Germinal center (tissue), 1 donor: ENCODE data around the gene CDK4.
A peak's percentile ranks its signal among the peaks of the same experiment; 100 is the strongest.

Source experiments
- DNase-seq: peaks from one replicate; pipeline ENCODE4 v3.0.0; 2012; ENCODE audit warnings: mixed read lengths, low spot score

The CDK4 gene

DNA sequence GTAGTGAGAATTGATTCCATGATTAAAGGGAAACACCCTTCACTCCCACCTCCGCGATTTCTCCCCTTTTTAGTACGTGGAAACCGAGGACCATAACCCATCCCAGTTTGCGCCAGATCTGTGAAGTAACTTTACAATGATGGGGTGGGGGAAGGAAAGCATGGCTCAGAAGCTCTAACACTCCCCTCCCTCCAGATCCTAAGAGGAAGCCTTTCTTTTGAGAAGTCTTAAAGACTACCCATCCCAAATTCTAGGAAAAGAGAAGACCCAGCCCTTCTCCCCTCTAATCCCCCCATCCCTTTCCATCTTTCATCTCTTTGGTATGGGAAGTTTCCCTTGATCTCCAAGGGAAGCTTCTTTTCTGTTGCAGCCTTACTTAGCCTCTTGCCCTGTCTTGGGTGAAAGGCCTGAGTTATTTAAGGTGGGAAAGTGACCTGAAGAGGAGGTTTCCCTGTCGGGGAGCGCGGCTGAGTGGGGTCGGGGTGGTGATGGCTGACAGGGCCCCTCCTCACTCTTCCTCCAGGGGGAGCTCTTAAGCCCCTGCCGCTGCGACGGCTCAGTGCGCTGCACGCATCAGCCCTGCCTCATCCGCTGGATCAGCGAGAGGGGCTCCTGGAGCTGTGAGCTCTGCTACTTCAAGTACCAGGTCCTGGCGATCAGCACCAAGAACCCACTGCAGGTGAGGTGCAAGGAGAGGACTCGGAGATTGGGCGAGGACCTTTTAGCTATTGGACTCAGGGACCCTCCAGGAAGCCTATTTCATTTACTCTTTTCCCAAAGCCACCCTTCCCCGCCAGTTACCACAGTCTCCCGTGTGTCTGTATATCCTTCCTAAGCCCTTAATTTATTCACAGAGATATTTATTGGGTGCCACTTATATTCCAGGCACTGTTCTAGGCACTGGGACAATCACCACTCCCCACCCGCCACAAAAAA is 4.6 kb upstream of the CDK4 start:
- DNase-seq, result peak; percentile 86

- peak; percentile 68 for DNase-seq
These were observed 3.6 kb upstream of the CDK4 start for GRCh38 chr12:57755454-57756372.

GRCh38 chr12:57755194-57755453 is 3.0 kb upstream of the CDK4 start:
- DNase-seq, result no peak

- peak; percentile 84 for DNase-seq
These were observed 2.5 kb upstream of the CDK4 start, which contains the start of gene MARCHF9 for GRCh38 chr12:57754411-57755193. MARCHF9 (plus strand) TSS chr12:57755103; CDS start chr12:57755529, 426 bp downstream.

DNA sequence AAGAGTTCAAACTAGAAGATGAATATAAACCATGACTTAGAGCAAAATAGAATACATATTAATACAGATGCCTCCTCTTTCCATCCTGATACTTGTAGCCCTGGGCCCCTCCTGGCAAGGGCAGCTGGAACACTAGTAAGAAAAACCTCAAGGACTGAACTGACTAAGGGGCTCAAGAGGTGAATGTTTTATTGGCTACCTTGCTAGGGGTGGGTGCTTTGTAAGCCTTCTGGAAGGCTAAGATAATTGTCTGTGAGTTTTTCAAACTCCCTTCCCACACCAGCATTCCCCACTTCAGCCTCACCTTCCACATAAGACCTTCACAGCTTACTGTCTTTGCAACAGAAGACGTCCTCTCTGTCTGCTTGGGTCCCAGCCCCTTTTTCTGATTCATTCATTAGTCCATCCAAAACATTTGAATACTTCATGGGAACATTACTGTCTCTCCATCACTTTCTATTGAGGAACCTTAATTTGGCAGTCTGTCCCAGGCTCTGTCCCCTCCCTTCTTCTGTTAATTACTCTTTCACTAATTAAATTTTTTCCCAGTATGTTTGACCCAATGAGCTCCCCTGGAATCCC is 1.7 kb upstream of the CDK4 start:
- DNase-seq, result no peak

DNA sequence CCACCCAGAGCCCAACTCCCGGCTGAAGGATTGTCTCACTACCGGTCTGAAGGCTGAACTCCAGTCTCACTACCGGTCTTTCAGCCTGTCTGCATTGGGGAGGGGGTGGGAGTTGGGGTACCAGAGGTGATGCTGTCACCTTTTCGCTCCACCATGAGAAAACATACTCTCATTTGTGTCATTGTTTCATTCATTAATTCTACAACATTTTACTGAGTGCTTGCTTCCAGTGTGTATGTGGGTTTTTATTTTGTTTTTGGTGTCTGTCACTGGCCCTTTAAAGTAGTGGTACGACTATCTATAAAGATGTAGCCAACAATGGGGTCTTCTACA is 524 bp upstream of the CDK4 start:
- no peak for DNase-seq

DNA sequence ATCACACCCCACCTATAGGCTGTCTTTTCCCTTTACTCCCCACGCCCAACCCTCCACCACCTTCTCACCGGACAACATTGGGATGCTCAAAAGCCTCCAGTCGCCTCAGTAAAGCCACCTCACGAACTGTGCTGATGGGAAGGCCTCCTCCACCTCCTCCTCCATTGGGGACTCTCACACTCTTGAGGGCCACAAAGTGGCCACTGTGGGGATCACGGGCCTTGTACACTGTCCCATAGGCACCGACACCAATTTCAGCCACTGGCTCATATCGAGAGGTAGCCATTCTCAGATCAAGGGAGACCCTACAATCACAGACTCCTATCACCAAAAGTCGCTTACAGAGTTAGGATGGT is 700 bp downstream of the CDK4 start:
- no peak for DNase-seq

DNA sequence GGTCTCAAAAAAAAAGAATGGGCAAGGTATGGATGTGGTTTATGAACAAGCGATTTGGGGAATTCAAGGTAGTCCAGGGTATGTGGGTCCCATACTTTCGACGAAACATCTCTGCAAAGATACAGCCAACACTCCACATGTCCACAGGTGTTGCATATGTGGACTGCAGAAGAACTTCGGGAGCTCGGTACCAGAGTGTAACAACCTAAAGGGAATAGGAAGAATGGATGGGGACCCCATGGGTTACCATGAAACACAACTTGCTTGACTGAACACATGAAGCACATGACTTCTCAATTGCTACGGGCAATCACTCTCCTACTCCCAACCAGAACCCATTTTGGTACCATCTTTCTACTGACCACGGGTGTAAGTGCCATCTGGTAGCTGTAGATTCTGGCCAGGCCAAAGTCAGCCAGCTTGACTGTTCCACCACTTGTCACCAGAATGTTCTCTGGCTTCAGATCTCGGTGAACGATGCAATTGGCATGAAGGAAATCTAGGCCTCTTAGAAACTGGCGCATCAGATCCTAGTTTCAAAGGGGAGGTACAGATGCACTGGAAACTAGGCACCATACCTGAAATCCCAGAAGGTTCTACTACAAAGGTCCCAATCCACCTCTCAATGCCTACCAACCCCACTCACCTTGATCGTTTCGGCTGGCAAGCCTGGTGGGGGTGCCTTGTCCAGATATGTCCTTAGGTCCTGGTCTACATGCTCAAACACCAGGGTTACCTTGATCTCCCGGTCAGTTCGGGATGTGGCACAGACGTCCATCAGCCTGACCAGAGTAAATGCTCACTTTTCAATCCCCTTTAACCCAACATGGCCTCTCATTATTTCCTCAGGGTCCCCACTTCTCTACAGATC is 1.3 kb downstream of the CDK4 start:
- no peak for DNase-seq

DNA sequence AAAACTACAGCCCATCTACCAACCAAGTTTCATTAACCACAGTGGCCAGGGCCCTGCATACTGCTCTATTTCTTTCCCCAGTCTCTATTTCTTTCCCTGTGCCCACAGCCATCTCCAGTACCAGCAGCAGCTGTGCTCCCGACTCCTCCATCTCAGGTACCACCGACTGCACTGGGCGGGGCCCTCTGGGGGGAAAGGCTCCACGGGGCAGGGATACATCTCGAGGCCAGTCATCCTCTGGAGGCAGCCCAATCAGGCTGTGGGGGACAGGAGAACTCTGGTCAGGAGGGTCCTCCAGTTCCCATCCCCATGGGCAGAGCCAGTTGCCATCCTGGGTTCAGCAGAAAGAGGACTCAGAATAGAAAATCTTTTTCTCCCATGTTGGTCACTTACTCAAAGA is 3.0 kb downstream of the CDK4 start:
- DNase-seq, result no peak

GRCh38 chr12:57746025-57746424 is 6.1 kb downstream of the CDK4 start:
- no peak for DNase-seq

- DNase-seq, result no peak
These were observed 6.6 kb downstream of the CDK4 start for GRCh38 chr12:57745485-57745881.

DNA sequence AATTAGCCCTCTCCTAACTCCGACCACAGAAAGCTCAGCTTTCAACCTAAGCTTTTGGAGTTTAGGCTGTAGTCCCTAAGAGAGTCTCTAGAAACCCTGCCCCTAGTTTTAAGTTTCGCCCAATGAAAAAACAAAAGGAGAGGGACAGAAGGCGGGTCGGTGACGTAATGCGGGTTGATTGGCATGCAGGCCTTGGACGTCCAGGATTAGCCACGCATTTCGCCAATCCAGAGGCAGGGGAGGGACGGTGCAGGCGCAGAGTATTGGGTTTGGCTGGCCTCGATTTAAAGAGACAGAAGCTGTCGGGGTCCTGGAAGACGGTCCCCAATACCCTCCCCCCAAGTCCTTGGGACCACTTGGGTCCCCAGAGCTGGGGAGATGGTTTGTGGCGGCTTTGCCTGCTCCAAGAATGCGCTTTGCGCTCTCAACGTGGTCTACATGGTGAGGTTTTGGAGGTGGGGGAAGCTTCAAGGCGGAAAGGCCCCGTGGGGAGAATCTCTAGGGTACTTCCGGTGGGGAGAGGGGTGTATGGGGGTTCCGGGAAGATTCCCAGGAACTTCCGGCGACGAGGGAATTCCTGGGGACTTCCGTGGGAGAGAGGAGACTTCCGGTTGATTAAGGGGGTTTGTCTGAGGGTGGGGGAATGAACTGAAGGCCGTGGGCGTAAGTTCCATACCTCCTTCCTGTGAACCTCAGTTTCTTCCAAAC is 7.2 kb downstream of the CDK4 start, which contains the start of gene TSPAN31:
Gene TSPAN31, plus strand, starts transcription at position 263 of the 708 bp plus-strand sequence. Its CDS starts 116 bp downstream, at position 379.
- DNase-seq, result peak; percentile 93

- DNase-seq, result peak; percentile 68
These were observed 7.8 kb downstream of the CDK4 start for GRCh38 chr12:57744194-57744776.

DNA sequence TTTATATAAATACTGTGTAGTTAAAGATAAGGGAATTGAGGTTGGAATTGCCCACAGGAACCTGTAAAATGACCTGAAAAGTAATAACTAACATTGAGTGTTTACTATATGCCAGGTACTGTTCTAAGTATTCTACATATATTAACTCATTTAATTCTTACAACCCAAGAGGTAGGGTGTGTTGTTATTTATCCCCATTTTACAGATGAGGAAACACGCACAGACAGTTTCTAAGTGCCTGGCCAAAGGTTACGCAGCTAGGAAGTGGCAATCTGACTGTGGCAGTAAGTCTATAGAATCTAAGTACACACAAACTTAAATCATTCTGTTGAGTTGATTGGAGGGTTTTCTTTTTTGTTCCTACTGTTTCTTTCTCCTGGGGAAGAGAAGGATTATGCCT is 8.3 kb downstream of the CDK4 start:
- no peak for DNase-seq

GRCh38 chr12:57741844-57742738 is 10.0 kb downstream of the CDK4 start:
- DNase-seq, result peak; percentile 86

DNA sequence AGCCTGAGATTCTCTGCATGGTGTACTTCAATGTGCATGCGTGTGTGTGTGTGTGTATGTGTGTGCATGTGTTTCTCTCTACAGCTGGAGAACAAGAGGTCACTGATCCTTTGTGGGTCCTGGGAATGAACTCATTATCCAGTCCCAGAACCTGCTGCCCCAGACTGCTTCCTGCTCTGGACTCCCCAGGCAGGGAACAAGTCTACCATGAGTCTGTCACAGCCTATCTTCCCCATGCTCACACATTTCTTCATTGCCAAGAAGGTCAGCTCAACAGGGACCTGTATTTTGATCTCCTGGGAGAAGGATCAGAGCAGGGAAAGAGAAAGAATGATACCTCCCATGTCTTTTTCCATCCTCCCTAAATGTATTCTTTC is 10.7 kb downstream of the CDK4 start:
- DNase-seq, result no peak

DNA sequence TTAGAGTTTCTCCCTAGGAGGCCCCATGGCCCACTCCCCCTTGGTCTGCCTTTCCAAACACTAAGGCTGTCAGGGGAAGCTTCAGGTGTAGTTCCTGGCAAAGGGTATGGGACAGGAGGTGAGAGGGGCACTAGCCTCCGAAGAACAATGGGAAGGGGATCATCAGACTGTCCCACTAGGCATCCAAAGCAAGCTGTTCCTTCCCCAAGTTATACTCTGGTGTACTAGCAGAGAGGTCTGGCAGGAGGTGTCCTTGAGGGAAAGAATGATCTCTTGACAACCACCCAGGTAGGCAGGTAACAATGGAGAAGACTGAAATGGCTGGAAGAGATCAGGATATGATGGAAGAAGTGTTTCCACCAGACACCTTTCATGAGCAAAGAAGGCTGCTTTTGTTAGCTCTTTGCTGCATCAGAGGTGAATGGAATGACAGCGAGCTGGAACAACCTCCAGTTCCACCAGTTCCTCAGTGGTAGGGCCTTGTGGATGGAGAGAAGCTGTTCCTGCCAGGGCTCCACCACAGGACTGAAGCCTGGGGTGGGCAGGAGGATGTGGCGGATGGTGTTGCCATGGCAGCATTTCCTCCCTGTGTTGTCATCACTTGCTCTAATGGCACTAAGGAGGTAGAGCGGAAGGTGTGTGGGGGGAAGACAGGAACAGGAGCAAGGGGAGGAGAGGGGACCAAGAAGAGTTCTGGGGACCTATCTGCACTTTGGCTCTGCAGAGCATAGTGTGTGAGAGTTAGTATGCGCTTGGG is 11.3 kb downstream of the CDK4 start:
- DNase-seq, result peak; percentile 77

- no peak for DNase-seq
These were observed 12.1 kb downstream of the CDK4 start for GRCh38 chr12:57739914-57740538.
